Urinary bladder (tissue), 4 donors: Measurements from ENCODE around the gene ADH1B. TPM values are rescaled to one million over a fixed set of nuclear protein-coding genes. Genes with fewer than 3 reads are reported as not detected.
"Not testable (repeated sequence)": the region's sequence is repeated elsewhere in the genome, so short reads cannot be mapped to it uniquely, and the experiment has no call there.

Experiments
- DNase-seq: peaks from one replicate; pipeline ENCODE4 v3.0.0-alpha.2; 2015; ENCODE audit errors: extremely low spot score
- H3K27ac ChIP-seq: one replicate; pipeline ENCODE4 v1.5.1; 2013; ENCODE audit warnings: low read depth, mild to moderate bottlenecking, moderate library complexity
- H3K36me3 ChIP-seq: one replicate; pipeline ENCODE4 v1.6.1; 2013; ENCODE audit warnings: mild to moderate bottlenecking, moderate library complexity; ENCODE audit not compliant: insufficient read depth
- H3K4me1 ChIP-seq: one replicate; pipeline ENCODE4 v1.6.1; 2013; ENCODE audit warnings: mild to moderate bottlenecking, moderate library complexity; ENCODE audit not compliant: insufficient read depth
- H3K4me3 ChIP-seq: one replicate; pipeline ENCODE4 v1.5.1; 2013; ENCODE audit warnings: low read depth, low read length
- WGBS: extraction: QIAGEN DNeasy Blood & Tissue Kit; methylation state at CpG from one replicate; pipeline ENCODE4 v1.1.7; 2013; 5-methylcytosine and 5-hydroxymethylcytosine counted together
- polyA plus RNA-seq: library from polyadenylated mRNA; stranded (reverse); fragments of 200-250 nt; gene quantifications from one replicate; pipeline ENCODE4 v1.2.3, GENCODE V29; 2013
- total RNA-seq: library from RNA; depleted of rRNA; stranded (reverse); fragments of >200 nt; gene quantifications from one replicate; pipeline ENCODE4 v1.2.3, GENCODE V29; 2014
- donor health status: healthy with polysubstance abuse.
- donor health status: healthy.

Gene ADH1B
- total RNA-seq: 97.0 TPM
- 864 TPM for polyA plus RNA-seq

GRCh38 chr4:99321241-99322191 is at the start of gene ADH1B:
ADH1B (minus strand) TSS chr4:99321401; CDS start chr4:99321331, 70 bp downstream.
- Histone ChIP-seq H3K4me1 (no peaks in the 10 kb centered on the region), H3K4me3 (peak within 1 kb of the TSS; percentile 25), H3K36me3 (peaks cover 4% of the 10 kb centered on the region), H3K27ac (no peak within 1 kb of the TSS)
- 52% methylated on average over 8 of the region's 8 CpGs for WGBS
- no peak for DNase-seq

- WGBS: 76% methylated on average over 2 of the region's 2 CpGs
Measured at GRCh38 chr4:99367817-99368216, 46.6 kb upstream of the ADH1B start.

GRCh38 chr4:99366491-99366890 is 45.3 kb upstream of the ADH1B start:
- no peak overlapping the region for H3K4me3 ChIP-seq
- H3K27ac ChIP-seq: no peak overlapping the region
- no peaks in the 10 kb centered on the region for H3K4me1 ChIP-seq
- H3K36me3 ChIP-seq: no peaks in the 10 kb centered on the region
- 30% methylated on average over 1 of the region's 1 CpG for WGBS
- no peak for DNase-seq

More at GRCh38 chr4:99367817-99368216, 46.6 kb upstream of the ADH1B start:
- not testable (repeated sequence) for H3K27ac ChIP-seq, H3K36me3 ChIP-seq, H3K4me3 ChIP-seq, DNase-seq, H3K4me1 ChIP-seq

- H3K27ac ChIP-seq: peak overlapping the region; percentile 2
- no peak for DNase-seq
Measured at GRCh38 chr4:99362768-99363167, 41.6 kb upstream of the ADH1B start.

GRCh38 chr4:99361899-99362275 is 40.7 kb upstream of the ADH1B start:
- no peaks in the 10 kb centered on the region for H3K36me3 ChIP-seq

More at GRCh38 chr4:99362768-99363167, 41.6 kb upstream of the ADH1B start:
- no peak overlapping the region for H3K4me3 ChIP-seq
- no peaks in the 10 kb centered on the region for H3K36me3 ChIP-seq
- no peaks in the 10 kb centered on the region for H3K4me1 ChIP-seq

GRCh38 chr4:99361268-99361898 is 40.2 kb upstream of the ADH1B start:
- Histone ChIP-seq H3K36me3 (no peaks in the 10 kb centered on the region), H3K4me3 (no peak overlapping the region), H3K27ac (no peak overlapping the region), H3K4me1 (no peaks in the 10 kb centered on the region)
- DNase-seq: no peak

More at GRCh38 chr4:99361899-99362275, 40.7 kb upstream of the ADH1B start:
- Histone ChIP-seq H3K4me1 (no peaks in the 10 kb centered on the region), H3K4me3 (no peak overlapping the region), H3K27ac (no peak overlapping the region)
- no peak for DNase-seq

GRCh38 chr4:99359480-99360204 is 38.4 kb upstream of the ADH1B start:
- no peak overlapping the region for H3K27ac ChIP-seq

GRCh38 chr4:99357948-99358347 is 36.7 kb upstream of the ADH1B start:
- WGBS: 41% methylated on average over 2 of the region's 2 CpGs

More at GRCh38 chr4:99359480-99360204, 38.4 kb upstream of the ADH1B start:
- DNase-seq: no peak
- no peaks in the 10 kb centered on the region for H3K4me1 ChIP-seq
- H3K4me3 ChIP-seq: no peak overlapping the region
- no peaks in the 10 kb centered on the region for H3K36me3 ChIP-seq
- WGBS: 93% methylated on average over 27 of the region's 27 CpGs

GRCh38 chr4:99356992-99357391 is 35.8 kb upstream of the ADH1B start:
- H3K36me3 ChIP-seq: no peaks in the 10 kb centered on the region
- no peak overlapping the region for H3K4me3 ChIP-seq
- H3K27ac ChIP-seq: no peak overlapping the region
- DNase-seq: no peak
- 86% methylated on average over 1 of the region's 1 CpG for WGBS
- no peaks in the 10 kb centered on the region for H3K4me1 ChIP-seq

More at GRCh38 chr4:99357948-99358347, 36.7 kb upstream of the ADH1B start:
- H3K27ac ChIP-seq: no peak overlapping the region
- no peak overlapping the region for H3K4me3 ChIP-seq
- no peaks in the 10 kb centered on the region for H3K36me3 ChIP-seq
- no peaks in the 10 kb centered on the region for H3K4me1 ChIP-seq
- DNase-seq: no peak

- not testable (repeated sequence) for H3K4me3 ChIP-seq, H3K27ac ChIP-seq, H3K36me3 ChIP-seq, H3K4me1 ChIP-seq, DNase-seq
- WGBS: 91% methylated on average over 10 of the region's 10 CpGs
Measured at GRCh38 chr4:99356149-99356548, 34.9 kb upstream of the ADH1B start.

- no peak within 1 kb of the TSS for H3K27ac ChIP-seq
- no peaks in the 10 kb centered on the region for H3K36me3 ChIP-seq
- 40% methylated on average over 10 of the region's 10 CpGs for WGBS
- H3K4me3 ChIP-seq: no peak within 1 kb of the TSS
- no peaks in the 10 kb centered on the region for H3K4me1 ChIP-seq
- DNase-seq: peak; percentile 18
Measured at GRCh38 chr4:99352602-99353537, 31.7 kb upstream of the ADH1B start, which contains the start of gene ADH1C. ADH1C (minus strand) TSS chr4:99352746; CDS start chr4:99352675, 71 bp downstream.

- WGBS: 96% methylated on average over 2 of the region's 2 CpGs
- no peak overlapping the region for H3K27ac ChIP-seq
- H3K4me3 ChIP-seq: no peak overlapping the region
- H3K4me1 ChIP-seq: no peaks in the 10 kb centered on the region
- DNase-seq: no peak
- H3K36me3 ChIP-seq: no peaks in the 10 kb centered on the region
Measured at GRCh38 chr4:99351487-99351886, 30.3 kb upstream of the ADH1B start.

- H3K27ac ChIP-seq: no peak overlapping the region
- no peaks in the 10 kb centered on the region for H3K4me1 ChIP-seq
- DNase-seq: no peak
- H3K36me3 ChIP-seq: no peaks in the 10 kb centered on the region
- H3K4me3 ChIP-seq: no peak overlapping the region
Measured at GRCh38 chr4:99349338-99349737, 28.1 kb upstream of the ADH1B start.
